ENCODE data around the gene RUNX2. TPM values are rescaled to one million over a fixed set of nuclear protein-coding genes. Genes with fewer than 3 reads are reported as not detected.

RUNX2 gene
- total RNA-seq, 1 donor from 2014 or later, result not detected

- TF ChIP-seq CTCF (IDR thresholded peaks at IDR 0.05; ENCODE audit: partially characterized antibody, unreplicated experiment), result no peak
- Mint-ChIP-seq H3K4me1 (ENCODE audit: low read depth, unreplicated experiment) (peaks cover 2% of the 10 kb centered on the region), H3K36me3 (ENCODE audit: unreplicated experiment) (no peaks in the 10 kb centered on the region), H3K27ac (ENCODE audit: unreplicated experiment) (no peak overlapping the region), H3K27me3 (ENCODE audit: unreplicated experiment) (no peaks in the 10 kb centered on the region), H3K4me3 (ENCODE audit: unreplicated experiment) (no peak overlapping the region), H3K9me3 (ENCODE audit: unreplicated experiment) (no peaks in the 10 kb centered on the region)
- no peak for DNase-seq
These were observed 280.3 kb downstream of the RUNX2 start for GRCh38 chr6:45608252-45608913.

- Mint-ChIP-seq H3K9me3 (ENCODE audit: unreplicated experiment) (no peaks in the 10 kb centered on the region), H3K27ac (ENCODE audit: unreplicated experiment) (no peak overlapping the region), H3K4me1 (ENCODE audit: low read depth, unreplicated experiment) (peaks cover 2% of the 10 kb centered on the region), H3K36me3 (ENCODE audit: unreplicated experiment) (no peaks in the 10 kb centered on the region), H3K27me3 (ENCODE audit: unreplicated experiment) (no peaks in the 10 kb centered on the region), H3K4me3 (ENCODE audit: unreplicated experiment) (no peak overlapping the region)
- TF ChIP-seq CTCF (IDR thresholded peaks at IDR 0.05; ENCODE audit: partially characterized antibody, unreplicated experiment), result no peak
- DNase-seq, result no peak
These were observed 281.1 kb downstream of the RUNX2 start for GRCh38 chr6:45609141-45609638.

- TF ChIP-seq CTCF (IDR thresholded peaks at IDR 0.05; ENCODE audit: partially characterized antibody, unreplicated experiment), result no peak
- H3K4me1 Mint-ChIP-seq (ENCODE audit: low read depth, unreplicated experiment), result peaks cover 2% of the 10 kb centered on the region
These were observed 282.2 kb downstream of the RUNX2 start for GRCh38 chr6:45610374-45610773.

GRCh38 chr6:45610832-45611231 lies 282.7 kb downstream of the RUNX2 start:
- DNase-seq, result no peak
- no peak overlapping the region for H3K4me3 Mint-ChIP-seq (ENCODE audit: unreplicated experiment)
- H3K27ac Mint-ChIP-seq (ENCODE audit: unreplicated experiment), result no peak overlapping the region
- H3K9me3 Mint-ChIP-seq (ENCODE audit: unreplicated experiment), result no peaks in the 10 kb centered on the region
- H3K4me1 Mint-ChIP-seq (ENCODE audit: low read depth, unreplicated experiment), result peaks cover 2% of the 10 kb centered on the region
- no peaks in the 10 kb centered on the region for H3K36me3 Mint-ChIP-seq (ENCODE audit: unreplicated experiment)
- TF ChIP-seq CTCF (IDR thresholded peaks at IDR 0.05; ENCODE audit: partially characterized antibody, unreplicated experiment), result no peak
- no peaks in the 10 kb centered on the region for H3K27me3 Mint-ChIP-seq (ENCODE audit: unreplicated experiment)

More at GRCh38 chr6:45610374-45610773, 282.2 kb downstream of the RUNX2 start:
- Mint-ChIP-seq H3K36me3 (ENCODE audit: unreplicated experiment) (no peaks in the 10 kb centered on the region), H3K27ac (ENCODE audit: unreplicated experiment) (no peak overlapping the region), H3K27me3 (ENCODE audit: unreplicated experiment) (no peaks in the 10 kb centered on the region), H3K4me3 (ENCODE audit: unreplicated experiment) (no peak overlapping the region), H3K9me3 (ENCODE audit: unreplicated experiment) (no peaks in the 10 kb centered on the region)
- no peak for DNase-seq

DNA sequence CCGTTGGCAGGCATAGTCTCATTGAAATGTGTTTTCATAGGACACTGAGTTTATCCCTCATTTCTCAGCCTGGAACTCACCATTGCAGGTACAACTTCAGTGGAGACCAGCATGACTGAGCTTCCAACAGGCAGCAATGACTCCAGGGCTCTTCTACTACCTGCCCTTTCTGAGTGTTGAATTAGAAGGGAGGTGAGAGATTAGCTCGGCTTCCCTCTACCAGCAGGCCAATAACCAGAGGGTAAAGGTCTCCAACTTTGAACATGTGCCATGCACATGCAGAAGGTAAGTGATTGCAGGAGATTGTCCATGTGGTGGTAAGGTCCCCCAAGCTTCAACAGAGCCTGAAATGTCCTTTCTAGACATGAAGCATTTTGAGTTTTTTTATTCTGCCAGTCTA lies 283.4 kb downstream of the RUNX2 start:
- no peak overlapping the region for H3K4me3 Mint-ChIP-seq (ENCODE audit: unreplicated experiment)
- DNase-seq, result no peak
- TF ChIP-seq CTCF (IDR thresholded peaks at IDR 0.05; ENCODE audit: partially characterized antibody, unreplicated experiment), result no peak
- H3K9me3 Mint-ChIP-seq (ENCODE audit: unreplicated experiment), result no peaks in the 10 kb centered on the region
- H3K27ac Mint-ChIP-seq (ENCODE audit: unreplicated experiment), result no peak overlapping the region
- no peaks in the 10 kb centered on the region for H3K36me3 Mint-ChIP-seq (ENCODE audit: unreplicated experiment)
- peaks cover 2% of the 10 kb centered on the region for H3K4me1 Mint-ChIP-seq (ENCODE audit: low read depth, unreplicated experiment)
- H3K27me3 Mint-ChIP-seq (ENCODE audit: unreplicated experiment), result no peaks in the 10 kb centered on the region
